UCSD-AML1 (cell line): Measurements from ENCODE around the gene LTBP2.

Experiments used
- DNase-seq: peaks from one replicate; lab custom pipeline; 2025; ENCODE audit not compliant: unreplicated experiment; lab: John Stamatoyannopoulos, UW

Gene LTBP2

DNA sequence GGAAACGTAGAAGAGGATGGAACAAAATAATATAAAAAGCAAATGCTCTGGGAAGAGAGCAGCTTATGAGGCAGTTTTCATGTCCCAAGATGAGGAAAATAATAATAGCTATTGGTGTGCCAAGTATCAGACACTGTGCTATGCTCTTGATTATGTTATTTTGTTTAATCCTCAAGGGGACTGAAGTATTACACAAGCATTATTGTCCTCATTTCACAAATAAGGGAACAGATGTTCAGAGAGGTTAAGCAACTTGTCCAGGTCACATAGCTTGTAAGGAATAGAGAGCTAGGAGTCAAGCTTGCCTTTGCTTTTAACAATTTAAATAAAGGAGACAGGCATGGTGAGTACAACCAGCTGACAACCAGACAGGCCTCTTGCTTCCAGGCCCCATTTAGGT lies 26.9 kb upstream of the LTBP2 start:
- no peak for DNase-seq

DNA sequence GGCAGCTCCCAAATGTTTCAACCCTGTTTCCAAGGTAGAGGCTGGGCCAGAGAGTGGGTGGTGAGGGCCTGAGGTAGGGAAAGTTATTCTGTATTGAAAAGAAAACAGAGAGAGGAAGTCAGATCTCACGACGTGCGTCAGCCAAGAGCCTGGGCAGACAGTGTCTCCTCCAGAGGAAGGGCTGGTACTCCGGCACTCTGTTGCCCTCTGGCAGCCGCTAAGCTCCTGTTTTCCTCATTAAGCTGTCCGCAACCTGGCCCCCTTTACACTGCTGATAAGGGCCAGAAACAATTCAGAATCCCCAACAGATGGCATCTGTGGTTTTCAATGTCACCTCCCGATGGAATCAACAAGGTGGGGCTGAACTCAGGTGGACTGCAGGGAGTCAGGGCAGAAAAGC lies 26.0 kb upstream of the LTBP2 start:
- peak; percentile 21 for DNase-seq

GRCh38 chr14:74637178-74637550 lies 25.1 kb upstream of the LTBP2 start:
- DNase-seq: no peak

DNA sequence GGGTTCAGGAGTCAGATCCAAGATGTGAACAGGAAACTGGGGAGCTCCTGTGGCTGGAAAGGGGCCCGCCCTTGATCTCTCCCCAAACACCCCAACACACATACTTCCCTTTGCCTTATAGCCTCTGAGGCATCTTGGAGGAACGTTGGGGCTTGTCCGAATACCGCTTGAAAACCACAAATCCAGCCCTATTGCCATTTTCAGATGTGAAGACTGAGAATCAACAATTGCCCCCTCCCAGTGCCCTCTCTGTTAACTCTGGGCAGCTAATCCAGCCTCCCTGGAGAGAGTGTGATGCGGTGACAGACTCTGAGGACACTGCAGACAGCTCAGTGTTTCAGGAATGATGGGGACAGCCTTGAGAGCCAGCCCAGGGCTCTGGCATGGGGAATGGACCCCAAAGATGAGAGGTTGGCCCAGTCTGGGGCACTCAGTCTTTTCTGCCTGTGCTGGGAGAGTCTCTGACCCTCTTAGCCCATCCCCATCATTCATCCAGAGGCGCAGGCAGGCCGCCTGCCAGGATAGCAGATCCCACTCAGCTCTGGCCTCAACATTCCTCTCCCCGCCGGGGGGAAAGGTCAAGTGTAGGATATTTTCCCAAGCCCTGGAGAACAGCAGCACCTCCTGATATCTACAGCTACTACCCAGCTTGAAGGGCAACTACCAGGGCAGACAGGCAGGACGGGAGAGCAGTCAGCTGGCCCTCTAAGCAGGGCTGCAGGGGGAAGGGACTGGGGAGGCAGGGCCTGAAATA lies 24.6 kb upstream of the LTBP2 start:
- no peak for DNase-seq

DNA sequence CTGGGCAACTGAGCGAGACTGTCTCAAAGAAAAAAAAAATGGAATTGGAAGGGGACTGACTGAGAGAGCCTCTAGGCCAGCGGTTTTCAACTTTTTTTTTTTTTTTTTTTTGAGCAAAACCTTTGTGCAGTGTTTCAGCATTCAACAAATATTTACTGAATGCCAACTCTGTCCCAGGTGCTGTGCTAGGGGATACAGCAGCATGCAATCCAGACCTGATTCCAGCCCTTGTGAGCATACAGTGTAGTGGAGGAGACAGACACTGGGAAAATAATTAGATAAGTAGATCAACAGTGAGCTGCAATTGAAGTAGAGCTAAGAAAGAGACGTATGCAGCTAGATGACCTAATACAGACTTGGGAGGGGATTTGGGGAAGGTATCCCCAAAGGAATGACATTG lies 23.8 kb upstream of the LTBP2 start:
- DNase-seq: no peak

DNA sequence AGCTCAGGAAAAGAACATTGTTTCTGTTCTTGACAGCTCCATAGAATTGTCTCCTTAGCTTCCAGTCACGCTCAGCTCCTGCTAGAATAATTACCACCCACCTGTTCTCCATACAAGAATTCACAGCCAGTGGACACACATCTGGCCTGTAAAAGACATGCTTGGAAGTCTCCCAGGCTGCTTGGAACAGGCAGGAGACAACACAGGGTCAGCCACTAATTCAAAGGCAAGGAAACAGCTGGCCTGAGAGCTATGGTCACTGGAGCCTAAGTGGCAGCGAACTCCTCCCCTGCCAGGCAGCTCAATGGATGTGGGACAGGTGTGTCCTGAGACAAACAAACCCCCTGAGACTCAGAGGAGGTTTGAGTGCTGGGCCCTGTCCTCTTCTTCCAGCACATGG lies 22.9 kb upstream of the LTBP2 start:
- no peak for DNase-seq

- no peak for DNase-seq
Observed at GRCh38 chr14:74634481-74634880, 22.4 kb upstream of the LTBP2 start.

GRCh38 chr14:74630881-74631690 lies 19.0 kb upstream of the LTBP2 start:
- no peak for DNase-seq

GRCh38 chr14:74628418-74628817 lies 16.4 kb upstream of the LTBP2 start:
- DNase-seq: no peak

GRCh38 chr14:74627076-74627475 lies 15.0 kb upstream of the LTBP2 start:
- DNase-seq: no peak

- no peak for DNase-seq
Observed at GRCh38 chr14:74622257-74622656, 10.2 kb upstream of the LTBP2 start.

DNA sequence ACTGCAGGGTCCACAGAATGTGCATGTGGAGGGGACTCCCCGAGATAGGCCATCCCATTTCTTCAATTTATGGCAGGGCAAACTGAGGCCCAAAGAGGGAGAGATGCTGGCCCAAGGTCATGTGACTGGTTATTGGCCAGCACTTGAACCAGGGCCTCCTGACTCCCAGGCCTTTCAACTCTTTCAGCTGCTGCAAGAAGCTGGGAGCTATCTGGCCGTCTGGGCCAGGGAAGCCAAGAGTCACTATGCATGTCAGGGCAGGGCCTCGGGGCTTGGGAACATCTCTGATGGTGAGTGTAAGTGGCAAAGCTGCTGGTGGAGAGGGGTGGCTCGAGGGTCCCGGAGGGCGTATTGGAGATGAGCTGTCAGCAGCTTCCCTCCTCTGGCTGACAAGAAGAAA lies 9.5 kb upstream of the LTBP2 start:
- no peak for DNase-seq

GRCh38 chr14:74620923-74621322 lies 8.9 kb upstream of the LTBP2 start:
- DNase-seq: no peak

- DNase-seq: no peak
Observed at GRCh38 chr14:74620497-74620921, 8.5 kb upstream of the LTBP2 start.

DNA sequence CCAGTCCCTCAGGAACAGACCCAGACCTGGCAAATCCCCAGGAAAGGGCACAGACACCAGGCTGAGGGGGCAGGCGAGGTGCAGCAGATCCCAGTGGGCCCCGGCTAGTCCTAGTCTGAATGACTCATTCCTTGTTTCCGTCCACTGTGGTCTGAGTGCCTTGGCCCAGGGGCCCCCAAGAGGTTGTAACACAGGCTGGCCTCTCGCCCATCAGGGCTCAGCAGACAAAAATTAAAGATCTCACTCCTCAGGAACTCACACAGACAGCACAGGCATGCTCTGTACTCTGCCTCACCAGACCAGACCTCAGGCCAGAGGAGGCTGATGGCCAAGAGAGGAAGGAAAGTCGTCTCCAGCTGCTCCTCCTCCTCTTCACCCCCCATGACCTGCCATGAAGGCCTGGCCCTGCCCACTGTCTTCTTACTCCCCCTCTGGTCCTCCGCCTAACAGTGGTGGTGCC lies 7.7 kb upstream of the LTBP2 start:
- DNase-seq: no peak

DNA sequence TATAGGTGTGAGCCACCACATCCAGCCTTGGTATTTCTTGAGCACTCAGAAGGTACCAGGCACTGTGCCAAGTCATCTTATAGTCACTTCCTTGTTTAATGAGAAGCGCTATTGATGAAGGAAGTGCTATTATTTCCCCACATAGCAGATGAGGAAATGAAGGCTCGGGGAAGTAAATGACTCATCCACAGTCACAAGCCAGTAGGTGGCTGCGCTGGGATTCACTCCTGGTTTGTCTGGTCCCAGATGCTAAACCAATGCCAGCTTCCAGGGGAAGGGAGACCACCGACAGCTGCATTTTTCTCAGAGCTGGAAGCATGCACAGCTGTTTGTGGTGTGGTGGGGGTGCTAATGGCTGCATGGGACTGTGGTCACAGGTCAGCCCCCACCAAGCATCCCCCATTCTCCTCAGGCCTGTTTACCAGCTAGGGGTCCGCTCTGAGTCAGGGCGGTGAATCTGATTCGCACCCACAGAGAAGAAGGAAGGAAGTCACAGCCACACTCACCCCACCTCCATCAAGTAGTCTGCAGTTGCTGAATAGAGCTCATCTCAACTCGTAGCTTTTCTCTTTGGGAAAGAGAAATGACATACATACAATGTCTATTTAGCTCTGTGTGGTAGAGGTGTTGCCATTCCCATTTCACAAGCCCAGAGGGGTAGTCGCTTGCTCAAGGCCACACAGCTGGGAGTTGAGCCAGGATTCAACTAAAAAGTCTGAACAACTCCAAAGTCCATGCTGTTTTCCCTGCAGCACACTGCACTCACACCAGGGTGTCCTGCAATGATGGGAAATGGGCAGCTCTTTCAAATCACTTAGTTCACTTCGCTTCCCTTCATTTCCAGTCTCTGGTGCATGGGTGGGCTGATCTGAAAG lies 6.3 kb upstream of the LTBP2 start:
- peak; percentile 41 for DNase-seq

DNA sequence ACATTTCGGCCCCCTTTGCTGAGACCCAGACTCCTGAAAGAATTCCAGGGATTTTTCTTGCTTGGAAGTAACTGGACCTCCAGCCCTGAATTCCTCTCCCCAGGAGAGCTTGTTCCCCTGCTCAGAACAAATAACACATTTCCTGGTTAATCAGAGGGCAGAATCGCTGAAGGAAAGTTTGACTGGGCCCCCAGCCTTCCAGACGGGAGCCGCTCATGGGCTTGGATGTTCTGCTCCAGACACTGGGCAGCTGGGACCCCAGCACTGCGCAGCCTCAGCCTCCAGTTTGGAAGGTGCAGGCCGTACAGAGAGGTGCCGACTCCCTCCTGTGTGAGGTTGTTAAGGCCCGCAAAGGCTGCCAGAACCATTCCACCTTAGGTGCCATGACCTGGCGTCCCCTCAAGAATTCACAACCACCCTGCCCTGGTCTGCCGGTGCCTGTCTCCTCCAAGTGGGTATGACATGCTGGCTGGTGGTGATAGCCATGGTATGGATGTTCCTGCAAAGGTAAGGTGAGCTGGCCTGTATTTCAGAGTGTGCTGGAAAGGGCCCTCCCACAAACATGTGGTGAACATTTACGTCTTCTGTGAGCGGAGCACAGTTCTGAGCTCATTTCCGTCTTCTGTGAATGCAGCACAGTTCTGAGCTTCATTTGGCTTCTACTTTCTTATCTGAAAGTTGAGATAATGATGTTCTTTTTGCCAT lies 5.1 kb upstream of the LTBP2 start:
- DNase-seq: no peak

DNA sequence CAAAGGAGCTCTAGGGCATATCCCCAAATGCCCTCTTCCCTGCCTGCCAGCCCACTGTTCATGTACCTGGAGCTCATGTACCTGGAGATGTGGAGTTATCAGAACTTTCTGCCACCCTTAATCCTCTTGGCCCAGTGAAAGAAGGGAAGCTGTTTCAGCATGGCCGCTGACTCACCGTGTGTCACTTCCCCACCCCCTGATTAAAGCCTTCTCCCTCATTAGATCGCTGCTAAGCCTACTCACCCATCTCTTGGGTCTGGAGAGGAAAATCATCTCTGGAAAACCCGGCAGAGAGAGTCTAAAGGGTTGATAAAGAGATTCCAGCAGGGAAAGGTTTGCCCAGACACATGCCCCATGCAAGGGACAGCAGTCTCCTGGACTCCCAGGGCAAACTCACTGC lies 4.5 kb upstream of the LTBP2 start:
- DNase-seq: peak; percentile 30

- DNase-seq: no peak
Observed at GRCh38 chr14:74615735-74616134, 3.7 kb upstream of the LTBP2 start.

DNA sequence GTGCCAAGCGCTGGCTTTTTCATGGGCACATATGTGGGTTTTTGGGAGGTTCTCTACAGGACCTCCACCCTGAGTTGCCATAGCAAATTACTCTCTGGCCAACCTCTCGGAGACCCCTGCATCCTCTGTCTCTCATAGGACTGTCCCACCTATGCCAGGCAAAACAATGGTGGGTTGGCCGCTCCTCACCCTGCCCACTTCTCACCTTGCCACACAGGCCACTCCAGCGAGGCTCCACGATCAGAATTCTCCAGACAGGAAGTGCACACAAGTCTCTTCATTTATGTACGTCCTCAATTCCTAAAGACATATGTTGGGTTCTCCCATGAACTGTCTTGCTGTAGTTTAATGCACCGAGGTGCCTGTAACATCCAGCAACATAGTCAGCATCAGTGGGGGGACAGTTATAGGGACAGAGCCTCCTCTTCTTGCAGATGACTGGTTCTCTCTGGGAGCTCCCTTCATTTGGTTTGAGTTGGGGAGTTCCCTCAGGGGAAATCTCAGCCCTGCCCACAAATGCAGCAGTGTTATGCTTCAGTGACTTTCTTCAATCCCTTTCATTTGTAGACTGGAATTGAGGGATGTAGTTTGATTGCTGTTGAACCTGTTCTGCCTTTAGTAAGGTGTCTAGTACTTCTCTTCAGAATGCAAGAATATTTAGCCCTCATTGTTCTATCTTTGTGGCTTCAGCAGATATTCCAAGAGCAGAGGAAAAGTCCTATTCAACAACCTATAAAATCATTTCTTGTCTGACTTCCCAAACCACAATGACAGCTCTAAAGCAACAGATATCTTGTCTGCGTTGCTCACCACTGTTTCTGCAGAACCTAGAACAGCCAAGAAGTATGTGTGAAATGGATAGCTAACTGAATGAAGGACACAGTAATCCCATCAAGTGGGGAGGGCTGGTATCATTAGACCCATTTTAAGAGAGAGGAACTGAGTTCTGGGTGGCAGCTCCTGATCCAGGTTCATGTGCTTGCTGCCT lies 2.8 kb upstream of the LTBP2 start:
- no peak for DNase-seq
